ENCODE results near the gene HCLS1.

- TF ChIP-seq CTCF (IDR thresholded peaks at IDR 0.05) (no peak), ZFX (IDR thresholded peaks at IDR 0.05; ENCODE audit: borderline replicate concordance) (no peak)
Observed at GRCh38 chr3:121604759-121605158, 55.9 kb downstream of the HCLS1 start.
